WI38 (cell line): ENCODE results near the gene SMIM5.

Source experiments
- H3K4me3 ChIP-seq: 2 replicates; pipeline ENCODE4 v1.5.1; 2011; ENCODE audit warnings: low read depth, mild to moderate bottlenecking, control low read depth, low read length
- TF ChIP-seq, protein P1 (sequence below): IDR thresholded peaks from 2 replicates; pipeline ENCODE4 v1.5.1; 2012; ENCODE audit warnings: low read depth, mild to moderate bottlenecking, control low read depth, low read length

The SMIM5 gene

DNA sequence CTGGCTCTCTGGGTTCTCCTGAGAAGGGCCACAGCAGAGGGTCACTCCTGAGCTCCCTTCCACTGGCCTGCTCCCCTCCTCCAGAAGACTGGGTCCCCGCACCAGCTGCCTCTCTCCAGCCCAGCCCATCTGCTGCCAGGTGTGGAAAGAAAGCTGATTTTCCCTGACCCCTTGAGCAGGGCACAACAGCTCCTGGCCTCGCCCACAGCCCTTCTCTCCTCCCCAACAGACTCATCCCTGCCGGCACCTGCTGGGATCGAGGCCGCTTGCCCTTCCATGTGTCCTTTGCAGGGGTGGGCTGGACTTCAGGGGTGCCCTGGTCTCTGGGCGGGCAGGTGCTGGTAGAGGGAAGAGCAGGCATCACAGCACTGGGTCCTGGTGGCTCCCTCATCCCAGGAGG is 4.8 kb upstream of the SMIM5 start:
- TF ChIP-seq, protein P1, sequence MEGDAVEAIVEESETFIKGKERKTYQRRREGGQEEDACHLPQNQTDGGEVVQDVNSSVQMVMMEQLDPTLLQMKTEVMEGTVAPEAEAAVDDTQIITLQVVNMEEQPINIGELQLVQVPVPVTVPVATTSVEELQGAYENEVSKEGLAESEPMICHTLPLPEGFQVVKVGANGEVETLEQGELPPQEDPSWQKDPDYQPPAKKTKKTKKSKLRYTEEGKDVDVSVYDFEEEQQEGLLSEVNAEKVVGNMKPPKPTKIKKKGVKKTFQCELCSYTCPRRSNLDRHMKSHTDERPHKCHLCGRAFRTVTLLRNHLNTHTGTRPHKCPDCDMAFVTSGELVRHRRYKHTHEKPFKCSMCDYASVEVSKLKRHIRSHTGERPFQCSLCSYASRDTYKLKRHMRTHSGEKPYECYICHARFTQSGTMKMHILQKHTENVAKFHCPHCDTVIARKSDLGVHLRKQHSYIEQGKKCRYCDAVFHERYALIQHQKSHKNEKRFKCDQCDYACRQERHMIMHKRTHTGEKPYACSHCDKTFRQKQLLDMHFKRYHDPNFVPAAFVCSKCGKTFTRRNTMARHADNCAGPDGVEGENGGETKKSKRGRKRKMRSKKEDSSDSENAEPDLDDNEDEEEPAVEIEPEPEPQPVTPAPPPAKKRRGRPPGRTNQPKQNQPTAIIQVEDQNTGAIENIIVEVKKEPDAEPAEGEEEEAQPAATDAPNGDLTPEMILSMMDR: no peak
- H3K4me3 ChIP-seq: no peak overlapping the region

DNA sequence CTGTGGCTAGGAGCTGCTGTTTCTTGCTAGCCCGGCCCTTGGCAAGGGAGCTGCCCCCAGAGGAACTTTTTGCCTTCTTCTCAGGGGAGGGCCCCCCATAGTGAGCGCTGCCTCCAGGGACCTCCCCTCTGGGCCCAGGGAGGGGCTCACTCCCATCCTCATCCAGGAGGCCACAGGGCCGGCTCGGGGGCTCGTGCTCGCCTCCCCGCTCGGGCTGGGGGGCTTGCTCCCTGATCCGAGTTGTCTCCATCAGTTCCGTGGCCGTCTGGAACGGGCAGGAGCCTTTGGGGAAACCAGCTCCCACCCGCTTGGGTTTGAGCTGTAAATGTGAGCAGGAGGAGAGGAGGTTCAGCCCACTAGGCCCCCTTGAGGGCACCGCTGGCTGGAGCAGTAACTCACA is 4.1 kb upstream of the SMIM5 start:
- H3K4me3 ChIP-seq: no peak overlapping the region
- TF ChIP-seq, protein P1: no peak

DNA sequence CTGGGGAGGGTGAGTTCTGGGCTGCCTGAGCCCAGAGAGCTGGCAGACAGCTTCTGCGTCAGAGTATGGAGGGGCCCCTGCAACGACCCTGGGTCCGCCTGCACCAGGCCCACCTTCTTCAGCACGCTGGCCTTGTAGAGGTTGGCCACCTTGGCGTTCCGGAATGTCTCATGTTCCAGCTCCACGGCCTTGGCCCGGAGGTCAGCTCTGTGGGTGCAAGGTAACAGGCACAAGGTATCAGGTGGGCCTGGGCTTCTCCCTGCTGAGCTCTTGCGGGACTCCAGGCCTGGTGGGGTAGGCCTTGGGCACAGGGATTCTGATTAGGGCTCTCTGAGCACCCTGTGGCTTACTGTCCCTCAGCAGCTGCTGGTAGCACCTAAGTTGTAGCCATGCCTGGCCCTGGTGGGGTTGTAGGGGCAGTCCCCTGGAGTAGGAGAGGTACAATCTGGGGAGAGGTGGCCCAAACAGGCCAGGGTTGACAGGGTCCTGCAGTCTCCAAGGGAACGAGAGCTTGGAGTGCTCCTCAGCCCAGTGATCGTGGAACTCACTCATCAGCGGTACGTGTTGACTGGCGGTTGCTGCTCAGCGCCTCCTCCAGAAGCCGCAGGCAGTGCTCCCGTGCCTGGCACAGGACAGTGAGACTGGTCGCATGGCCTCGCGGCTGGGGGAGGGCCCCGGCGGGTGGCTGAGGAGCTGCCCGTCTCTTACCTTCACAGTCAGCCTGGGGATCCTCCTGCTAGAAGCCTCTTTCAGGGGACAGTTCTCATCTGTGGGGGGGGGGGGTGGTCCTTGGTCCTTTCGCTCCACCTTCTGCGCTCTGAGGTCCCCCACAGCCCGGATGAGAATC is 2.9 kb upstream of the SMIM5 start:
- TF ChIP-seq, protein P1: no peak
- H3K4me3 ChIP-seq: no peak overlapping the region

DNA sequence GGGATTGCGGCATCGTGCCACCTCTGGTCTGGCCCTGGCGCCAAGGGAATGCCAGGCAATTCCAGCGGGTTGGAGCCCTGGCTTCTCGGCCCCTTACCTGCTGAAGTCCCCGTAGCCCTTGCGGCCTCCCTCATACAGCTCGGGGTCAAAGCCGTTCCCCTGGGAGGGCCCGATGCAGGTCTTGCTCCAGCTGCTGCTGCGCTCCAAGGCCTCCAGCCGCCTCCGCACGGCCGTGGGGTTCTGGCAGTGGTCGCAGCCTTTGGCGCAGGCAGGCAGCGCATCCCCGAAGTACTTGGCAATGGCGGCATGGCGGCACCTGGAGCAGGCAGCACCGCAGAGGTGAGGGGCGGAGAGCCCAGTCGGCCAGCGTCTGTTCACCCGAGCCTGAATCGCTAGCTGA is 1.9 kb upstream of the SMIM5 start:
- TF ChIP-seq, protein P1: no peak

DNA sequence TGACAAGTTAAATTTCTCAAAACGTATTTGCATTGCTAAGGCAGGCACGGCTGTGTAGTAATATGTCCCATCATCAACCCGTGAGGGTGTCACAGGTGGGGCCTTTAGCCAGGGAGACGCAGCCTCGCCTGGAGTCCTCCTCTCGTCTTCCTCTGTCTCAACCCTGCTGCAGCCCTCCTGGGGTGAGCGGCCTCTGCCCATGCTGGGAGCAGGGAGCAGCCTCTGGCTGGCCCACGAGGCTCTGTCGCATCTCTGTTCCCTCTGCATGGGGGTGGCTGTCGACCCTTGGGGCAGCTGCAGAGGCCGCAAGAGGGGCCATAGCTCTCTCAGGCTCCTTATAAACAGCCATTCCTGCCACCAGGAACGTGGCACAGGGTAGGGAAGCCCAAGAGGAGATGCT is 806 bp upstream of the SMIM5 start:
- TF ChIP-seq, protein P1: no peak
- no peak overlapping the region for H3K4me3 ChIP-seq

More for the DNA sequence above, 1.9 kb upstream of the SMIM5 start:
- H3K4me3 ChIP-seq: no peak overlapping the region

DNA sequence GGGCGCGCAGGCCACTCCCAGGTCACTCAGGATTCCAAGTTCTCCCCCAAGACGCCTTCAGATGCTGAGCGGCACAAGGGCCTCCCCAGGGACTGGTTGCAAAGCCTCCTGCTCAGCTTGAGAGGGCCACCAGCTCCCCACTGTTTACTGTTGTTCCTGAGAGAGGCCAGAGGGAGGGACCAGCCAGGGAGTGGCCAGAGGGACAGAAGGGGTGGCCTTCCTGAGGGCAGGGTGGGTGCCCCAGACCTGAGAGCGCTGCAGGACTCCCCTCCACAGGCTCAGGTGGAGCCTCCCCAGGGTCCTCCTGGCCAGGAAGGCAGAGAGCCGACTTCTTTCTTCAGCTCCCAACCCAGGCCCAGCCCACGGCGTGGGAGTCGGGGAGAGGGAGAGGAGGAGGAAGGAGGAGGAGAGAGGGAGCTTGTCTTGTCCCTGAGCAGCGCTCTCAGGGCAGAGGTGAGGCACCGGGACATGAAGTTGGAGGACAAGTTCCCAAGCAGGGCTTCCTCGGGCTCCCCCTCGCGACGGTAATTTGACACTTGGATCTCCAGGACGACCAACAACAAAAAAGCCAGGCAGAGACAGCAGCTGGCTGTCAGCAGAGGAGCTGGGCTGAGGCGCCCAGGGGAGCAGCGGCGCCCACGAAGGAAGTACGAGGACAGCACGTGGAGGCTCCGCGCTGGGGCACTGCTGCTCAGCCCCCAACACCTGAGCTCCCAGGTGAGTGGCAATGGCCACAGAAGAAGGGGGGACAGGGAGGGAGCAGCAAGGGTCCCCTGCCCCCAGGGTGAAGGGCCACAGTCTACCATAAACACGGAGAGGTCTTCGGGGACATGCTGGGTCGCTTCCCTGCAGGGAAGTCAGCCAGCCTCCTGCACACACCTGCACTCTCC is 497 bp downstream of the SMIM5 start:
- TF ChIP-seq, protein P1: peak; percentile 67
- no peak overlapping the region for H3K4me3 ChIP-seq

DNA sequence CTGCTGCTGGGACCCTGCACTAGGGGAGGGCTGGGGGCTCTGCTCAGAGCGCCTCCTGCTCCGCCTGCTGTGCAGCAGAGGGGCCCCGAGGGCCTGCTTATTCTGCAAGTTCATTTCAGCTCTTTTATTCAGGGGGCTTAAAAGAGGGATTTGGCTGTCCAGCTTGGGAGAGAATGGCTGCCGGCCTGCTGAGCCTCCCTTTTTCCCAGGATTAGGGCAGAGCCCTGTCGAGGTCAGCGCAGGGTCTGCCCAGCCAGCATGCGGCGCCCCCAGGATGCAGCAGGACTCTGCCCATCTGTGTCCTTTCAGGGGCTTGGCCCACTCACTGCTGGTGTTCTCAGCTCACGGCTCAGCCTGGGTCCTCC is 1.1 kb downstream of the SMIM5 start:
- TF ChIP-seq, protein P1: no peak
- H3K4me3 ChIP-seq: no peak overlapping the region
